Adrenal gland (tissue), 12 donors: Measurements from ENCODE around the gene CIRBP. TPM values are rescaled to one million over a fixed set of nuclear protein-coding genes. Genes with fewer than 3 reads are reported as not detected.

Experiments used
- DNase-seq, 7 donors: peaks; one replicate each; pipeline ENCODE4 v3.0.0-alpha.2; 2019 to 2020
- H3K27ac ChIP-seq, 5 donors: fragments of 200-600 bp; sonication (generic) in 4 of 5; 1 replicate in 3 of 5; 2 replicates in 2 of 5; pipeline versions ENCODE4 v1.5.1 to v1.8.0; 2016 to 2020; ENCODE audit warnings: mild to moderate bottlenecking in 1 of 5
- H3K27me3 ChIP-seq: fragments of 200-600 bp; 2 replicates; pipeline ENCODE4 v1.8.0; 2021
- H3K36me3 ChIP-seq, 2 donors: fragments of 200-600 bp; replicated peaks in 1 of 2; 1 replicate in 1 of 2; 2 replicates in 1 of 2; pipeline versions ENCODE4 v1.5.1 to v1.8.0; 2018 to 2022
- H3K4me1 ChIP-seq, 2 donors: fragments of 200-600 bp; replicated peaks in 1 of 2; 1 replicate in 1 of 2; 2 replicates in 1 of 2; pipeline versions ENCODE4 v1.5.1 to v1.8.0; 2018 to 2021
- H3K4me3 ChIP-seq, 4 donors: fragments of 200-600 bp; sonication (generic) in 3 of 4; one replicate each; pipeline ENCODE4 v1.5.1; 2016 to 2018
- H3K9me3 ChIP-seq, 3 donors: fragments of 200-600 bp; sonication (generic) in 1 of 3; replicated peaks in 1 of 3; 1 replicate in 2 of 3; 2 replicates in 1 of 3; pipeline versions ENCODE4 v1.5.1 to v1.8.0; 2016 to 2021
- POLR2A ChIP-seq, 2 donors: fragments of 450-650 bp; IDR thresholded peaks; one replicate each; pipeline ENCODE4 v1.6.1; 2017; ENCODE audit warnings: antibody characterized with exemption in 2 of 2, mild to moderate bottlenecking in 2 of 2, moderate library complexity in 1 of 2
- WGBS, 4 donors: extraction: QIAGEN DNeasy Blood & Tissue Kit in 2 of 4; methylation state at CpG; one replicate each; pipeline versions ENCODE4 v1.1.5 to v1.1.7; 2013 to 2017; 5-methylcytosine and 5-hydroxymethylcytosine counted together
- intact Hi-C, 2 donors: fragments of 100-400 bp; cut with DNase I; formaldehyde crosslinking; loops; one replicate each; pipeline versions ENCODE4 v1.14.1 to v1.15.0; 2022 to 2023
- polyA plus RNA-seq, 3 donors: library from polyadenylated mRNA; stranded (reverse); fragments of 200-250 nt in 2 of 3; fragments of 350-450 nt in 1 of 3; fragmentation: Illumina TruSeq in 1 of 3; extraction: RNeasy Lipid Tissue Mini Kit (QIAGEN cat#74804) in 1 of 3; gene quantifications; one replicate each; pipeline ENCODE4 v1.2.3, GENCODE V29; 2013 to 2014
- total RNA-seq, 9 donors: library from RNA; depleted of rRNA in 4 of 9; stranded (reverse); fragments of >200 nt in 4 of 9; fragments of 120-200 nt in 1 of 9; fragmentation: NEBNext Ultra II Directional in 1 of 9; extraction: Animal tissue kit (Norgen Biotek cat#: 25700) in 1 of 9; gene quantifications; one replicate each; pipeline versions ENCODE4 v1.1.0 to v1.2.4, GENCODE V29; 2013 to 2023
- TF ChIP-seq, protein P1 (sequence below), 6 experiments: fragments of 450-650 bp in 4 of 6; fragments of 200-600 bp in 2 of 6; sonication (generic) in 1 of 6; IDR thresholded peaks; 1 replicate in 5 of 6; 2 replicates in 1 of 6; pipeline versions ENCODE4 v1.5.1 to v1.8.0; 2016 to 2021; ENCODE audit warnings: antibody characterized with exemption in 6 of 6, mild to moderate bottlenecking in 2 of 6, moderate library complexity in 1 of 6
- donor health status: healthy with polysubstance abuse.
- donor health status: Bipolar disorder and iron deficiency.
- donor health status: DM: yes; HTN: yes; CAD: no.
- donor health status: DM: no; HTN: no; CAD: no.
- donor health status: DM: no; HTN: no; CAD: no.
- donor health status: DM: yes; HTN: yes; CAD: no.

Gene CIRBP
- total and polyA plus RNA-seq, 12 donors: 317 to 1,164 (median 685) TPM

GRCh38 chr19:1265615-1266128 lies 3.5 kb upstream of the CIRBP start:
- Histone ChIP-seq H3K27me3 (no peaks in the 10 kb centered on the region), H3K9me3 (no peaks in the 10 kb centered on the region), H3K4me1 (peaks cover 57 to 65% of the 10 kb centered on the region in 2 donors), H3K4me3 (peak overlapping the region in 2 of 4 donors; percentile 23 to 70), H3K36me3 (peaks cover 0 to 2% of the 10 kb centered on the region in 2 donors), H3K27ac (peak overlapping the region in 4 of 5 donors; percentile 71 to 100 (median 86))
- 0 to 15% (median 4%) methylated on average over 2 to 28 of the region's 28 CpGs for WGBS, 4 donors
- DNase-seq: peak; percentile 62 to 89 (median 76)
- TF ChIP-seq, protein P1, sequence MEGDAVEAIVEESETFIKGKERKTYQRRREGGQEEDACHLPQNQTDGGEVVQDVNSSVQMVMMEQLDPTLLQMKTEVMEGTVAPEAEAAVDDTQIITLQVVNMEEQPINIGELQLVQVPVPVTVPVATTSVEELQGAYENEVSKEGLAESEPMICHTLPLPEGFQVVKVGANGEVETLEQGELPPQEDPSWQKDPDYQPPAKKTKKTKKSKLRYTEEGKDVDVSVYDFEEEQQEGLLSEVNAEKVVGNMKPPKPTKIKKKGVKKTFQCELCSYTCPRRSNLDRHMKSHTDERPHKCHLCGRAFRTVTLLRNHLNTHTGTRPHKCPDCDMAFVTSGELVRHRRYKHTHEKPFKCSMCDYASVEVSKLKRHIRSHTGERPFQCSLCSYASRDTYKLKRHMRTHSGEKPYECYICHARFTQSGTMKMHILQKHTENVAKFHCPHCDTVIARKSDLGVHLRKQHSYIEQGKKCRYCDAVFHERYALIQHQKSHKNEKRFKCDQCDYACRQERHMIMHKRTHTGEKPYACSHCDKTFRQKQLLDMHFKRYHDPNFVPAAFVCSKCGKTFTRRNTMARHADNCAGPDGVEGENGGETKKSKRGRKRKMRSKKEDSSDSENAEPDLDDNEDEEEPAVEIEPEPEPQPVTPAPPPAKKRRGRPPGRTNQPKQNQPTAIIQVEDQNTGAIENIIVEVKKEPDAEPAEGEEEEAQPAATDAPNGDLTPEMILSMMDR (IDR thresholded peaks at IDR 0.05): no peak
- TF ChIP-seq POLR2A (IDR thresholded peaks at IDR 0.05): no peak
- intact Hi-C loops: loop anchor here in 1 of 2 donors (2.0 kb wide), 1 partner anchor 21 kb away; no protein-coding TSS in a partner anchor

DNA sequence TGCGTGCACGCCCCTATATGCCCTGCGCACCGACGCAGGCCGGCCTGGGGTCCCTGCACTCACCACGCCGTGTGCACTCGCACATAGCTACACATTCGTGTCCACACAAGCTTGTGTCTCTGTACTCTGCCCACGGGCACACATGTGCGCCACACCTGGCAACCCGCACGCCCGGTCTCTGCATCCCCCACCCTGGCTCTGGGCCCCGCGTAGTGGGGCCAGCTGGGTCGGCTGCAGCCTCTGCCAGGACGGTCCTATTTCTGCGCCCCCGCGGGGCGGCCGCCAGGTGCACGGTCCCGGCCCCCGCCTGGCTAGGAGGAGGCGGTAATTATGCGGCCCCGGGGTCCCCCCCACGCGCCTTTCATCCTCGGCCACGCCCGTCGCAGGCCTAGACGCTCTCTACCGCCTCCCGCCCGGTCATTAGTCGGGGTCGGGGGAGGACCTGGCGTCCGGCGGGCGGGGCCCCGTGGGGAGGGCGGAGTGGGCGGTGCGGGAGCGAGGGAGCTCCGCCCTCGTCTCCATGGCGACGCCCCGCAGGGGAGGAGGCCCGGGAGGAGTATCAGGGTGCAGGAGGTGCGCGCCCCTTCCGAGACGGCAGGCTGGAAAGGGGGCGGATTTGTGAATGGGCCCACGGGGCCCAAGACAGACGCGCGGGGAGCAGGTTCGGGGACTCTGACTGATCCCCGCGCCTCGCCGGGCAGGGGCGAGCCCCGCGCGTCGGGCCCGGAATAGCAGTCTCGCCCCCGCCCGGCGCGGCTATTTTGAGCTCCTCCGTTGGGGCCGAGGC lies 2.8 kb upstream of the CIRBP start:
- H3K36me3 ChIP-seq: peaks cover 0 to 8% of the 10 kb centered on the region in 2 donors
- no peaks in the 10 kb centered on the region for H3K27me3 ChIP-seq
- H3K4me3 ChIP-seq: peak overlapping the region in 2 of 4 donors; percentile 23 to 70
- no peaks in the 10 kb centered on the region for H3K9me3 ChIP-seq
- peak overlapping the region; percentile 19 to 100 (median 83) for H3K27ac ChIP-seq
- WGBS, 4 donors: 1 to 50% (median 2%) methylated on average over 2 to 84 of the region's 84 CpGs; no CpG with 5 or more reads in 1 of the 4 donors
- TF ChIP-seq POLR2A (IDR thresholded peaks at IDR 0.05): no peak
- TF ChIP-seq, protein P1 (IDR thresholded peaks at IDR 0.05): peak in 1 of 6 experiments; percentile 13
- peaks cover 60 to 68% of the 10 kb centered on the region in 2 donors for H3K4me1 ChIP-seq
- DNase-seq: peak; percentile 85 to 91 (median 87)
- intact Hi-C loops: loop anchor here in 1 of 2 donors (2.0 kb wide), 1 partner anchor 22 kb away; no protein-coding TSS in a partner anchor

- TF ChIP-seq, protein P1 (IDR thresholded peaks at IDR 0.05): peak; percentile 76 to 99 (median 94)
- no peak for TF ChIP-seq POLR2A (IDR thresholded peaks at IDR 0.05)
- intact Hi-C loops: loop anchor here in 1 of 2 donors (2.0 kb wide), 1 partner anchor 22 kb away; no protein-coding TSS in a partner anchor
- peaks cover 59 to 68% of the 10 kb centered on the region in 2 donors for H3K4me1 ChIP-seq
- DNase-seq: peak; percentile 58 to 88 (median 77)
- H3K27me3 ChIP-seq: no peaks in the 10 kb centered on the region
- WGBS, 4 donors: 2 to 7% (median 2%) methylated on average over 10 to 59 of the region's 59 CpGs
- H3K27ac ChIP-seq: peak overlapping the region in 4 of 5 donors; percentile 71 to 100 (median 86)
- H3K36me3 ChIP-seq: peaks cover 0 to 15% of the 10 kb centered on the region in 2 donors
- peak overlapping the region in 2 of 4 donors; percentile 23 to 70 for H3K4me3 ChIP-seq
- H3K9me3 ChIP-seq: no peaks in the 10 kb centered on the region
Measured at GRCh38 chr19:1266916-1267476, 2.1 kb upstream of the CIRBP start.
